ENCODE results near the gene FOXA3.

- TF ChIP-seq POLR2A (IDR thresholded peaks at IDR 0.05; ENCODE audit: low read length) (no peak), GATA1 (IDR thresholded peaks at IDR 0.05; ENCODE audit: low read depth, low read length) (no peak)
Measured at GRCh38 chr19:45828523-45828922, 35.6 kb upstream of the FOXA3 start.

All from erythroblast (primary cell).